G401.6 (cell line): Measurements from ENCODE around the gene FSCN2.
A peak's percentile ranks its signal among the peaks of the same experiment; 100 is the strongest.

Source experiments
- FAIRE-seq: peaks from 2 replicates; lab custom pipeline; 2012; peaks lifted over from hg19 to GRCh38; lab: Jason Lieb, UNC

The FSCN2 gene

GRCh38 chr17:81491181-81491581, 37.0 kb upstream of the FSCN2 start:
- no peak for FAIRE-seq

DNA sequence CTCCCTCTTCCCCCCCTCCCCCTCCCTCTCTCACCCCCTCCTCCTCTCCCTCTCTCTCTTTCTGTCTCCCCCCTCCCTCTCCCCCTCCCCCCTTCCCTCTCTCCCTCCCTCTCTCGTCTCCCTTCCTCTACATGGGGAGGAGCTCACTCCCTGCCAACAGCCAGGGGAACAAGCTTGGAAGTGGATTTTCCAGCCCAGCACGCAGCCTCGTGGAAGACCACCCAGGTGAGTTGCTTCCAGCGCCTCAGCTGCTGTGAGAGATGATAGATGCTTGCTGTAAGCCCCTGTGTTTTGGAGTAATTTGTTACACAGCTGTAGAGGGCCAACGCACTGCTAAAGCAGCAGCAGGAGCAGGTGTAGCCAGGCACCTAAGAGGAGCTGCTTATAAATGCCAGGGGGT, 36.4 kb upstream of the FSCN2 start:
- FAIRE-seq = no peak

DNA sequence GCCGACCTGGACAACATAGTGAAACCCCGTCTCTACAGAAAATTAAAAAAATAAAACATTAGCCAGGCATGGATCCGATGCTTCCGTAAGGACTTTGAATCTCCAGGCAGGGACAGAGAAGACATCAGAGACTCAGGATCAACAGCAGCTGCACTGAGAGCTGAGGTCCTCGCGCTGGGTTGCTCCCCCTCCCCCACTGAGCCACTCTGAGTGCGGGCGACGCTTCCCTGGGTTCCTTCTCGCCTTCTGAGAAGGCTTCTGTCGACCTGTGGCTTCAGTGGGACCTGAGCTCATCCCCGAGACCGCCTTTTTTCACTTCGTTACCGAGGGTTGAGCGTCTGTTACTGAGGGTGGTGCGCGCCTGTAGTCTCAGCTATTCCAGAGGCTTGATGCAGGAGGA, 36.0 kb upstream of the FSCN2 start:
- FAIRE-seq = no peak

DNA sequence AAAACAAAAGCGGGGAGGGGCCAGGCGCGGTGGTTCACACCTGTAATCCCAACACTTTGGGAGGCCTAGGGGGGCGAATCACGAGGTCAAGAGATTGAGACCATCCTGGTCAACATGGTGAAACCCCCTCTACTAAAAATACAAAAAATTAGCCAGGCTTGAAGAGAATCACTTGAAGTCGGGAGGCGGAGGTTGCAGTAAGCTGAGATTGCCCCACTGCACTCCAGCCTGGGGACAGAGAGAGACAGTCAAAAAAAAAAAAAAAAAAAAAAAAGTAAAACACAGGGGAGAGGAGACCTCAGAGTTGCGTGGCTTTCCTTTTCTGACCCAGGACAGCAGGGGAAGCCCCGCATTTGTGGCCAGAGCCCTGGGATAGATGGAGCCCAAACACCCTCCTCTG, 35.5 kb upstream of the FSCN2 start:
- FAIRE-seq = no peak

DNA sequence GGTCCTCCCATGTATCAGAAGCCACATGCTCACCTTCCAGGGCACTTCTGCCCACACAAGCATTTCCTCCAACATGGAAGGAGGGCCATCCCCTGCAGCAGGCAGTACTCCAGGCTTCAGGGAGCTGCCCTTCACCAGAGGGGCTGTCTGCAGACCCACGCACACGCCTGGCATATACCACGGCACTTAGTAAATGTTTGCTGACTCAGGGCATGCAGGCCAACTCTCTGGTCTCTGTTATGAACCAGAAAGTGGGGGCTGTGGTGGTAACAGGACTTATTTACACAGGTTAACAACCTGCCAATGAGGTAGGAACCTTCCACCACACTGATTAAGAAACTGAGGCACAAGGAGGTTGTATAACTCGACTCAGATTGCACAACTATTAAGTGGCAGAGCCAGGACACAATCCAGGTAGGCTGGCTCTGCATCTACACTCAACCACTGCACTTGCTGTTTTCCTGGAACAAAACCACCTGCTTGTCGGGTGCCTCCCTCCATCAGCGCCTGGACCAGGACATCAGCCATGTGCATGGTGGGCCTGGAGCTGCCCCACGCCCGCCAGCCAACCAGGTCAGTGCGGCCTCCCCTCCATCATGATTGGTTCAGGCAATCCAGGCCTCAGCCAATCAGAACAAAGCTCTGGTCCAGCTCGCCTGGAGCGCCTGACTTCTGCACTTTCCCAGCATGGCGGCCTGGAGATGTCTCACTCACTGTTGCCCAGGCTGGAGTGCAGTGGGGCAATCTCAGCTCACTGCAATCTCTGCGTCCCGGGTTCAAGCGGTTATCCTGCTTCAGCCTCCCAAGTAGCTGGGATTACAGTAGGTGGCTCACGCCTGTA, 34.8 kb upstream of the FSCN2 start:
- no peak for FAIRE-seq

DNA sequence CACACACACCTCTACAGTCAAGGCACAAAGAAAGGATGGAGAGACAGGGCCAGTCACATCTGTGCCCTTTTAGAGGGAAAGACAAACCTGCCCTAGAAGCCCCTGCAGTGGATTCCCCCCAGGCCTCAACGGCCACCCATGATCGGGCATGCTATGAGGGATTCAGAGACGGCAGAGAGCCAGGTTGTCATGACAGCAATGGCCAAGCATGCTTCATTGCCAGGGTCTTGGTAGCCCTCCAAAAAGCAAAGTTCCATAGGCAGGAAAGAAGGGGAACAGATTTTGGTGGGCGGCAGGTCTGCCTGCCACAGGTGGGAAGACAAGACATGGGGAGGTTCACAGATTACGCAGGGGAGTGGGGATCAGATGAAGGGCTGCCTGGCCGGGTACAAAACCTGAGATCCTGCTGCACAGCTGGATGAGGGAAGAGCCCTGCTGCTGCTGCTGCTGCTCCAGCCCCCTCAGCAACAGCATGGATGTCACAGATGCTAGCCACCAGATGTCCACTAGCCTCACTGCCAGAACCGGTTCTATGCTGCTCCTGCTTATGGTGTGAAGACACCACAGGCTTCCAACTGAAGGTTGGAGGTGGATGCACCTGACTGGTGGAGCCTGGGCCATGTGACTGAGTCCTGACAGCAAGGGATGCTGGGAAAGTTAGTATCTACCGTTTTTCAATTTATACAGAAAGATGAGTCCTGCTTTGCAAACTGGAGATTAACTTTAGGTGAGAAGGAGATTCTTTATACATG, 33.4 kb upstream of the FSCN2 start:
- no peak for FAIRE-seq

GRCh38 chr17:81498953-81499600, 29.1 kb upstream of the FSCN2 start:
- FAIRE-seq = no peak

- FAIRE-seq = no peak
Measured at GRCh38 chr17:81499601-81499970, 28.6 kb upstream of the FSCN2 start.

DNA sequence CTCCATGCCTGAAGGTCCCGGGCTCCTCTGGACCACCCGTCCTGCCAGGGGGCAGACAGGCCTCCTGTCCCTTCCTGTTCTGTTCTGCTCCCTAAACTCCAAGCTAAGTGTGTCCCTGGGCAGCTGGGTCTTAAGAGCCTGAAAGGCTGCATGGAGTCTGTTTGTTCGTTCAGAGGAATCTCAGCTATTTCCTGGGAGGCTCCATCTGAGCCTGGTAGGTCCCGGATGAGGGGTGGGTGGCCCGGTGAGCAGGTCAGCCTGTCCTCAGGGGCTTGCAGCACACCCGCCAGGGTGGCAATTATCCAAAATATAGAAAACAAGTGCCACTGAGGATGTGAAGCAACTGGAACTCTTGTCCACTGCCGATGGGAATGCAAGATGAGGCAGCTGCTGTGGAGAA, 28.1 kb upstream of the FSCN2 start:
- no peak for FAIRE-seq

DNA sequence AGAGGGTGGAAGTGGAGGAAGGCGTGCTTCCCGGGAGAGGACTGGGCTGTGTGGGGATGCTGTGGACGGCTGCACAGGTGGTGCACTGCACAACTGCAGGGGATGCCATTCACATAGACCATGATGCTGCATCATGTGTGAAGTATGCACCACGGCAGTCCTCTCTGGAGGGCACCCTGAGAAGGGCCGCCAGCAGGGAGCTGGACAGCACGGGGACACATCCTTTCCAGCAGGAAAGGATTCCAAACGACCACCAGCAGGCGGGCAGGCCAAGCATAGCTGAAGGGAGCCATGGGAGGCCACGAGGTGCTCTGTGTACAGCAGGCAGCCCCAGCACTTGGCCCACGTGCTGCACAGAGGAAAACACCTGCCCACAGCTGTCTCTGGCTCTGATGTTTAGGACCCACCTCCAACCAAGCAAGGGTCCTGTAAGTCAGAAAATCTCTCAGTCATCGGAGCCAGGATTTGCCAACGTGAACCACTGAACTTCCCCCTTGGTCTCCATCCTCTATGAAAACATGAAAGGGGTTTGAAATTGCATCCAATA, 25.6 kb upstream of the FSCN2 start:
- FAIRE-seq = no peak

- FAIRE-seq = no peak
Measured at GRCh38 chr17:81503619-81504018, 24.6 kb upstream of the FSCN2 start.

DNA sequence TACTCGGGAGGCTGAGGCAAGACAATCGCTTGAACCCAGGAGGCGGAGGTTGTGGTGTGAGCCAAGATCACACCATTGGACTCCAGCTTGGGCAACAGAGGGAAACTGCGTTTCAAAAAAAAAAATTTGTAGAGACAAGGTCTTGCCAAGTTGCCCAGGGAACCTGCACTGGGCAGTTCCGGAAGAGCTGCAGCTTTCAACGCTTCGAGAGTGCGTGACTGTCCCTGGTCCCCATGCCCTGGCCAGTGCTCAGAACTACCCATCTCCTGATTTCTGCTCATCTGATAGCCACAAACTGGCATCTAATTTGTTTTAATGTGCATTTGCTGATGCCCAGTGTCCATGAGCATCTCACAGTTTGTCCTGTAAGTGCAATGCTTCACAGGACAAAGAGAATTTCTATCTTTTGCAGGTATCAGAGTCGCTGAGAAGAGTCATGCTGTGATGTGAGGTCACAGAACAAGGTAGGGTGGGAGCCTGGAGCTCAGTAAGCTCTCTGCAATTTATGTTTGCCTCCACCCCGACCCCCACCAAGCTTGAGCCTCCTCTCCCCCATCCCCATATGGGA, 19.5 kb upstream of the FSCN2 start:
- no peak for FAIRE-seq

GRCh38 chr17:81509207-81509971, 18.8 kb upstream of the FSCN2 start:
- FAIRE-seq = peak; percentile 86

GRCh38 chr17:81509972-81510784, 18.0 kb upstream of the FSCN2 start:
- no peak for FAIRE-seq

DNA sequence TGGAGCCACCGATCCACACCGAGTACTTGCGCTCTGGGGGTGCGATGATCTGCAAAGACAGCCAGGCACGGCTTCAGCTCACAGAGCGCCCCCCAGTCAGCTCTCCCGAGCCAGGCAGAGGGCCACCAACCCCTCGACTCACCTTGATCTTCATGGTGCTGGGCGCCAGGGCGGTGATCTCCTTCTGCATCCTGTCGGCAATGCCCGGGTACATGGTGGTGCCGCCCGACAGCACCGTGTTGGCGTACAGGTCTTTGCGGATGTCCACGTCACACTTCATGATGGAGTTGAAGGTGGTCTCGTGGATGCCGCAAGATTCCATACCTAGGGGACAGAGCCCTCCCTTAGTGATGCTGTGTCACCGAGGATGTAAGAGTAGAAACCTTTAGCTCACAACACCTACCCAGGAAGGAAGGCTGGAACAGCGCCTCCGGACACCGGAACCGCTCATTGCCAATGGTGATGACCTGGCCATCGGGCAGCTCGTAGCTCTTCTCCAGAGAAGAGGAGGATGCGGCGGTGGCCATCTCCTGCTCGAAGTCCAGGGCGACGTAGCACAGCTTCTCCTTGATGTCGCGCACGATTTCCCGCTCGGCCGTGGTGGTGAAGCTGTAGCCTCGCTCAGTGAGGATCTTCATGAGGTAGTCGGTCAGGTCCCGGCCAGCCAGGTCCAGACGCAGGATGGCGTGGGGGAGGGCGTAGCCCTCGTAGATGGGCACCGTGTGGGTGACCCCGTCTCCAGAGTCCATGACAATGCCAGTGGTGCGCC, 17.2 kb upstream of the FSCN2 start:
- no peak for FAIRE-seq

DNA sequence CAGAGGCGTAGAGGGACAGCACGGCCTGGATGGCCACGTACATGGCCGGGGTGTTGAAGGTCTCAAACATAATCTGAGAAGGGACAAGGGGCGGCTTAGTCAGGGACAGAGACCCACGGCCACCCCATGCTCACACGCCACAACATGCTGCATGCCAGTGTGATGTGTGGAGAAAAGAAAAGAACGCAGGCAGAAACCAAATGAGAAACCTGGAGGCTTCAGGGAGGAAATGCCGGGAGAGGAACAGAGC, 16.7 kb upstream of the FSCN2 start:
- FAIRE-seq = no peak

DNA sequence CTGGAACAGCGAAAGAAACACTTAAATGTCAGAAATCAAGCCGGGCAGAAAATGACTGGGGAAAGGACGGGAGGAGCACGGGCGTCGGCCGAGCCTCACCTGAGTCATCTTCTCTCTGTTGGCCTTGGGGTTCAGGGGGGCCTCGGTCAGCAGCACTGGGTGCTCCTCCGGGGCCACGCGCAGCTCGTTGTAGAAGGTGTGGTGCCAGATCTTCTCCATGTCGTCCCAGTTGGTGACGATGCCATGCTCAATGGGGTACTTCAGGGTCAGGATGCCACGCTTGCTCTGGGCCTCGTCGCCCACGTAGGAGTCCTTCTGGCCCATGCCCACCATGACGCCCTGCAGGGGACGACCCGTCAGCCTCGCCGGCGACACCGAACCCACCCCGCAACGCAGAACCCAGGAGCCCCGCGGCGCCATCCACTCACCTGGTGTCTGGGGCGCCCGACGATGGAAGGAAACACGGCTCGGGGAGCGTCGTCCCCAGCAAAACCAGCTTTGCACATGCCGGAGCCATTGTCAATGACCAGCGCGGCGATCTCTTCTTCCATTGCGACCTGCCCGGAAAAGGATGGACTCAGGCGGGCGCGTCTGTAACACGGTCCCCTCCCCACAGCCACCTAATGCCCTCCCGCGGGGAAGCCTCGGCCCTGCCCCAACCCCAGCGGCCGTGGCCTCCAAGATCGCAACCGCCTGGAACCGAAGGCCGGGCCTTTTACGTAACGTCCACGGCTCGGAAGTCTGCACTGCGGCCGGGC, 16.2 kb upstream of the FSCN2 start:
- FAIRE-seq = no peak

DNA sequence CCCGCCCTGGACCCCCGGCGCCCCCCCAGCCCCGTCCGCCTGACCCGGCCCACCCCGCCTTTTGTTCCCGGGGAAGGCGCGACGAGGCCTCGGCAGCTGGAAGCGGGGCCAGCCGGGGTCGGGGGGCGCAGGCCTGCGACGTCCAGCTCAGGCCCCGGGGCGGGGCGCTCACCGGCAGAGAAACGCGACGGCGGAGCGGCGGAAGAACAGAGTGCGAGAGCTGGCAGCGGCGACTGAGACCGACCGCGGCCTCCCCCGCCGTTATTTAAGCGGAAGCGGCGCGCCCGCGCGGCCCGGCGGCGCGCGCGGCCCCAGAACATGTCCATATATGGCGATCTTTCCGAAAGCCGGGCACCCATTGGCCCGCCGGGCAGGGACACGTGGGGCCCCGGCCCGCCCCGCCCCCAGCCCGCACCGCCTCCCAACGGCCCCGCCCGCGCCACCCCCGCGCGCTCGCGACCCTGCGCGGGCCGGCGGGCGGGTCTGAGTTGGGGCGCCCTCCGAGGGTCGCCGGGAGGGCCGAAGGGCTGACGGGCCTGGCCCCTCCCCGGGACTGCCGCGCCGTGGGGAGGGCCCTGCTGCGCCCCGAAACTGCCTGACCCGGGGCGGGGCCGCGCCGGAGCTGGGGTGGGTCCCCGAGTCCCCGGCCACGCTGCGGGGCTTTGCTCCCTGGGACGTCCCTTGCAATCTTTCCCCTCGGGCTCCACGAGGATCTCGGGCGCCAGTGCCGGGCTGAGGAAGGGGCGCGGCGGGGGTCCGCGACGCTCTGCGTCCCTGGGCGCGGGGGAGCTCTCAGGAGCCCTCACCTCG, 15.4 kb upstream of the FSCN2 start, which contains the start of gene ACTG1:
TSS of gene ACTG1 (minus strand) at position 238 of the 810 bp plus-strand sequence. CDS start 445 bp downstream, outside the sequence.
- no peak for FAIRE-seq

GRCh38 chr17:81513372-81513752, 14.8 kb upstream of the FSCN2 start:
- FAIRE-seq = no peak
